ENCODE measurements around the gene TPGS1.

Gene TPGS1

DNA sequence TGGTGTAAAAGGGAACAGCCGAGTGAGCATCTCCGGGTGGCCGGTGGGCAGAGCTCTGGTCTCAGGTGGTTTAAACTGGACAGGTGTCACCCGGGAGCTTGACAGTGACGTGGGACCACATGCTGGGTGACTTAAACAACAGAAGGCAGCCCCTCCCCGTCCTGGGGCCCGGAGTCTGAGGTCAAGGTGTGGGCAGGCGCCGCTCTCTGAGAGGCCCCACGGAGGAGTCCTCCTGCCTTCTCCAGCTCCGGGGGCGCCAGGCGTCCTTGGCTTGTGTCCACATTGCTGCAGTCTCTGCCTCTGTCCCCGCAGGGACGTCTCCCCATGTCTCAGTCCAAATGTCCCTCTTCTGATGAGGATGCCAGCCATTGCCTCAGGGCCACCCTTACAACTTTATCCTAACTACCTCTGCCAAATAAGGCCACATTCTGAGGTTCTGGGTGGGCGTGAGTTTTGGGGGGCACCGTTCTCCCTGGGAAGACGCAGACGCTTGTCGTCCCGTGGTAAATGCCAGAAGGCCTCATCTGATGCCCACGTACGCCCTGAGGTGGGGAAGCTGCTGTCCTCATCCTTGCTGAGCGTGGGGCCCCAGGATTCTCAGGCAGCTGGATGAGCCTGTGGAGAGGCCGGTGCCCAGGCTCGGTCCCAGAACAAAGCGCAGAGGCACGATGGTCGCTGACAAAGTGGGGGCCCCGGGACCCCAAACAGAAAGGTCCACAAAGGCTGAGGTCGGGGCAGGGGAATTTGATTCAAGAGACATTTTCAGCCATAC lies 49.5 kb downstream of the TPGS1 start:
- H3K4me3 ChIP-seq (ENCODE audit: control insufficient read depth, low read depth, low read length): no peak overlapping the region
- no peak for DNase-seq (ENCODE audit: low read depth)
- TF ChIP-seq, protein P1, sequence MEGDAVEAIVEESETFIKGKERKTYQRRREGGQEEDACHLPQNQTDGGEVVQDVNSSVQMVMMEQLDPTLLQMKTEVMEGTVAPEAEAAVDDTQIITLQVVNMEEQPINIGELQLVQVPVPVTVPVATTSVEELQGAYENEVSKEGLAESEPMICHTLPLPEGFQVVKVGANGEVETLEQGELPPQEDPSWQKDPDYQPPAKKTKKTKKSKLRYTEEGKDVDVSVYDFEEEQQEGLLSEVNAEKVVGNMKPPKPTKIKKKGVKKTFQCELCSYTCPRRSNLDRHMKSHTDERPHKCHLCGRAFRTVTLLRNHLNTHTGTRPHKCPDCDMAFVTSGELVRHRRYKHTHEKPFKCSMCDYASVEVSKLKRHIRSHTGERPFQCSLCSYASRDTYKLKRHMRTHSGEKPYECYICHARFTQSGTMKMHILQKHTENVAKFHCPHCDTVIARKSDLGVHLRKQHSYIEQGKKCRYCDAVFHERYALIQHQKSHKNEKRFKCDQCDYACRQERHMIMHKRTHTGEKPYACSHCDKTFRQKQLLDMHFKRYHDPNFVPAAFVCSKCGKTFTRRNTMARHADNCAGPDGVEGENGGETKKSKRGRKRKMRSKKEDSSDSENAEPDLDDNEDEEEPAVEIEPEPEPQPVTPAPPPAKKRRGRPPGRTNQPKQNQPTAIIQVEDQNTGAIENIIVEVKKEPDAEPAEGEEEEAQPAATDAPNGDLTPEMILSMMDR (conservative IDR thresholded peaks at IDR 0.05; ENCODE audit: control insufficient read depth, insufficient read depth, low read depth, low read length): no peak

DNA sequence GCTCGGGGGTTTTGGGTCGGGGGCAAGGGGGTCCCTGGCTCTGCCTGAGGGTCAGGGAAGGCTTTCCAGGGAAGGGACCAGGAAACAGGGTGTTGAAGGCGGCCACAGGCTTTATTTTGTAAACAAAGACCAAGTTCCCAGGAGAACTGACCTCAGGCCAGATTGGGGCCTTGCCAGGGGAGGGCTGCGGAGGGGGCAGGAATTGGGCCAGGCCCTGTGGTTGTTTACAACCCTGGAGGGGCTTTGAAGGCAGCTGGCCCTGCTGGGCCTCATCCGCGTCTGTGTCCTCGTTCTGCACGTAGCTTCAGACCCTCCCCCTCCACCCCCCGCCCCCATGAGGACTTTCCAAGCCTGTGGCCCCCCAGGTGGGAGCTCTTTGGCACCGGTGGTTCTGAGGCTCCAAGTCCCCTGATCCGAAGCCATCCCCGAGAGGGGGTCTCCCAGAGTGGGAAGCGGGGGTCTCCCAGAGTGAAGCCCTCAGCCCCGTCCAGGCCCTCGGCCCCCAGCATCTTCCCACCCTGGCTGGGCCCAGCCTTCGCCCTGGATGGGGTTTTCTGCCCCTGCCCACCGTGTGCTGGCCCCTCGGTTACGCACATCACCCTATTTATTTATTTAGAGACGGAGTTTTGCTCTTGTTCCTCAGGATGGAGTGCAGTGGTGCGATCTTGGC lies 51.6 kb downstream of the TPGS1 start:
- H3K4me3 ChIP-seq (ENCODE audit: control insufficient read depth, low read depth, low read length): no peak overlapping the region
- no peak for DNase-seq (ENCODE audit: low read depth)
- TF ChIP-seq, protein P1 (conservative IDR thresholded peaks at IDR 0.05; ENCODE audit: control insufficient read depth, insufficient read depth, low read depth, low read length): no peak

DNA sequence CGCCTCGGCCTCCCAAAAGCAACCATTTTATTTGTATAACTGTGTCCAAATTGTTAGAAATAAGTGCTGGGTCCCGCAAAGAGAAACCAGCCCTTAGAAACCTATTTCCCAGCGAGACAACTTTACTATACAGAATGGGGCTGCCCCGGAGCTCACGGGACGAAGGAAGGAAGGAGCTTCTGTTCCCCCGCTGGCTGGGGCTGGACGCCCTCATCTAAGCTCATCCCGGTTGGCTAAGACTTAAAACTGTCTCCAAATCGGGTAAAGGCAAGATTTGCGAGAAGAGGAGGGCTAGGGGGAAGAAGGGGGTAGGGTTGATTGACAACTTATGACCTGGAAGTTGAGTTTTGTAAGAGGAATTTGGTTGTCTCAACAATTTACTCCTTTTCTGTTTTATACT lies 52.8 kb downstream of the TPGS1 start:
- DNase-seq (ENCODE audit: low read depth): no peak
- TF ChIP-seq, protein P1 (conservative IDR thresholded peaks at IDR 0.05; ENCODE audit: control insufficient read depth, insufficient read depth, low read depth, low read length): no peak
- no peak overlapping the region for H3K4me3 ChIP-seq (ENCODE audit: control insufficient read depth, low read depth, low read length)

DNA sequence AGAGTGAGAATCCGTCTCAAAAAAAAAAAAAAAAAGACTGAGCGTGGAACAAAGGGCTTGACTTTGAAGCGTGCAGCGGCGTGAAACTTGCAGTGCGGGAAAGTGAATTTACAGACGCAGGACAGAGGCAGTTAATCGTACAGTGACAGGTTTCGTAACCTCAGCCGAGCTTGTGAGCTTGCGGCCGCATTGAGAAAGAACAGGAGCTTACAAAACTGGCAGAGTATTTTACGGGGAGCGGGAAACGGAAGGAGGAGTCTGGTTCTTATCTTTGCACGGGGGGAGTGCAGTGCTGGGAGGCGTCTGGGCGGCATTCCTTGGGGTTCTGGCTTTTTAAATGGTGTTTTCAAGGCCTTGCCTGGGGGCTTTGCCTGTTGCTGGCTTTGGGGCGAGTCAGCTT lies 59.1 kb downstream of the TPGS1 start:
- no peak overlapping the region for H3K4me3 ChIP-seq (ENCODE audit: control insufficient read depth, low read depth, low read length)
- peak; percentile 62 for DNase-seq (ENCODE audit: low read depth)
- TF ChIP-seq, protein P1 (conservative IDR thresholded peaks at IDR 0.05; ENCODE audit: control insufficient read depth, insufficient read depth, low read depth, low read length): no peak

DNA sequence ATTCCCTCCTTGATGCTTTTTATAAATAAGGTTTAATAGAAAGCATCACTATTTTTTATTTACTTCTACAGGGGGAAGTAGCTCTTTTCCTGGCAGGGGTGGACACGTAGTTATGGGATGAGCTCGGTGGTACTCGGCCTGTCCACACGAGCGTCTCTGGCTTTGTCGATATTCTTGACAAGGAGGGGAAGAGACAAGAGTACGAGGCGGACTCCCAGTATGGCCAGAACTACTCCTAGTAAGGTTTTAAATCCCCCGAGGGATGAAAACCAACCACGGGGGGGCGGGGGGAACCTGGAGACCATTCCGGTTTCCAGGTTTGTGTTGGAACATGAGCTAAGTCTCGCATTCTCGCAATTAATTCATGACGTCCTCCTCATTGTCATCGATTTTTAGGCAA lies 59.5 kb downstream of the TPGS1 start:
- TF ChIP-seq, protein P1 (conservative IDR thresholded peaks at IDR 0.05; ENCODE audit: control insufficient read depth, insufficient read depth, low read depth, low read length): no peak
- H3K4me3 ChIP-seq (ENCODE audit: control insufficient read depth, low read depth, low read length): no peak overlapping the region
- DNase-seq (ENCODE audit: low read depth): no peak

DNA sequence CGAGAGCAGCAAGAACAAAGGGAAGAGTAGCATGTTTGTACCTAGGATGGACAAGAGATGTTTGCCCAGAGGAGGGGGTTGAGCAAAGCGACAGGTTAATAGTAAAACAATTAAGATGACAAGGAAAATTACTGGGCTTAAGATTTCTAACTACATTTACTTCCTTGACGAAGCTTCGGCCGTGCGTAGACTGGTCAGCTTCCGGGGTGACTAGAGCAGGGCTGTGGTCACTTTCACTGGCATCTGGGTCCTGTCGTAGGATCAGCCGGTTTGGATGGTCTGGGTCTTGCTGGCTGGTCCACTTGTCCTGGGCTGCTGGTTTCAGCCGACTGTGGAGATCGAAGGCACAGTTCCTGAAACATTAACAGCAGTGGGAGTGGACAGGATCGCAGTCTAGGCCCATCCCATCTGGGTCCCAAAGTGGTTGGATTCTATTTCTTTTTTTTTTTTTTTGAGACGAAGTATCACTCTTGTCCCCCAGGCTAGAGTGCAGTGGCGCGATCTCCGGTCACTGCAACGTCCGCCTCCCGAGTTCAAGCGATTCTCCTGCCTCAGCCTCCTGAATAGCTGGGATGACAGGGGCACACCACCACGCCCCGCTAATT lies 60.1 kb downstream of the TPGS1 start:
- TF ChIP-seq, protein P1 (conservative IDR thresholded peaks at IDR 0.05; ENCODE audit: control insufficient read depth, insufficient read depth, low read depth, low read length): no peak
- H3K4me3 ChIP-seq (ENCODE audit: control insufficient read depth, low read depth, low read length): no peak overlapping the region
- no peak for DNase-seq (ENCODE audit: low read depth)
